B cell (primary cell): ENCODE measurements around the gene BIN2. TPM values are rescaled to one million over a fixed set of nuclear protein-coding genes. Genes with fewer than 3 reads are reported as not detected.

Experiments
- ATAC-seq: fragments of 200-7000 bp; cut with Tn5 transposase; one replicate; pipeline ENCODE4 v1.10.0; 2021; ENCODE audit warnings: low read depth, mild to moderate bottlenecking, moderate number of reproducible peaks, moderate library complexity
- CTCF ChIA-PET: fragments of 350-600 bp; sonication (Branson Sonifier 250); formaldehyde crosslinking; loops from one replicate; lab custom pipeline; 2021; ENCODE audit warnings: antibody characterized with exemption, inconsistent platforms; lab: Charles Lee
- POLR2A ChIA-PET: fragments of 350-600 bp; sonication (Branson Sonifier 250); formaldehyde crosslinking; loops from one replicate; lab custom pipeline; 2021; ENCODE audit warnings: antibody characterized with exemption; lab: Charles Lee
- DNase-seq: peaks from one replicate; pipeline ENCODE4 v3.0.0; 2013
- H2AFZ ChIP-seq: 2 replicates; pipeline ENCODE4 v1.6.1; 2012; ENCODE audit warnings: mild to moderate bottlenecking, low read depth, low read length; ENCODE audit not compliant: insufficient read depth, poor library complexity, severe bottlenecking
- H3K27ac ChIP-seq, 2 donors: 1 replicate in 1 of 2; 2 replicates in 1 of 2; pipeline ENCODE4 v1.5.1; 2012 to 2013; ENCODE audit warnings: low read length in 2 of 2, mild to moderate bottlenecking in 2 of 2, moderate library complexity in 1 of 2
- H3K27me3 ChIP-seq, 4 experiments: fragments of 200-600 bp in 1 of 4; sonication (generic) in 1 of 4; replicated peaks in 1 of 4; 1 replicate in 2 of 4; 2 replicates in 2 of 4; pipeline versions ENCODE4 v1.6.1 to v1.7.0; 2013 to 2016; ENCODE audit warnings: low read length in 3 of 4, mild to moderate bottlenecking in 2 of 4, mixed read lengths in 1 of 4, moderate library complexity in 1 of 4; ENCODE audit not compliant: insufficient read depth in 4 of 4, control insufficient read depth in 3 of 4; ENCODE audit errors: control extremely low read depth in 1 of 4
- H3K36me3 ChIP-seq, 2 experiments: replicated peaks in 1 of 2; 1 replicate in 1 of 2; 2 replicates in 1 of 2; pipeline versions ENCODE4 v1.6.1 to v1.7.1; 2013; ENCODE audit warnings: low read length in 1 of 2; ENCODE audit not compliant: insufficient read depth in 2 of 2, control insufficient read depth in 1 of 2; ENCODE audit errors: control extremely low read depth in 1 of 2, extremely low read depth in 1 of 2
- H3K4me1 ChIP-seq, 2 donors: fragments of 200-600 bp in 1 of 2; sonication (generic) in 1 of 2; 1 replicate in 1 of 2; 2 replicates in 1 of 2; pipeline versions ENCODE4 v1.5.1 to v1.6.1; 2013 to 2017; ENCODE audit warnings: low read length in 2 of 2; ENCODE audit not compliant: control insufficient read depth in 2 of 2, insufficient read depth in 2 of 2
- H3K4me2 ChIP-seq: replicated peaks from 2 replicates; pipeline ENCODE3; 2012; ENCODE audit warnings: mild to moderate bottlenecking, low read depth, low read length; ENCODE audit not compliant: poor library complexity, severe bottlenecking
- H3K4me3 ChIP-seq, 5 experiments: fragments of 200-600 bp in 1 of 5; sonication (generic) in 1 of 5; 1 replicate in 3 of 5; 2 replicates in 2 of 5; pipeline versions ENCODE4 v1.5.1 to v1.7.0; 2011 to 2016; ENCODE audit warnings: low read length in 4 of 5, mild to moderate bottlenecking in 4 of 5, low read depth in 2 of 5, control low read depth in 1 of 5, moderate library complexity in 1 of 5; ENCODE audit not compliant: insufficient read depth in 1 of 5; ENCODE audit errors: control extremely low read depth in 1 of 5, extremely low read depth in 1 of 5
- H3K79me2 ChIP-seq: fragments of 200-600 bp; sonication (generic); one replicate; pipeline ENCODE4 v1.6.0; 2016; ENCODE audit warnings: low read length; ENCODE audit not compliant: control insufficient read depth, insufficient read depth
- H3K9ac ChIP-seq: fragments of 200-600 bp; sonication (generic); 2 replicates; pipeline ENCODE4 v1.6.1; 2017; ENCODE audit warnings: mild to moderate bottlenecking, low read length, moderate library complexity
- H3K9me3 ChIP-seq, 3 donors: one replicate each; pipeline versions ENCODE4 v1.6.1 to v1.7.1; 2013; ENCODE audit warnings: low read length in 2 of 3; ENCODE audit not compliant: control insufficient read depth in 2 of 3, insufficient read depth in 1 of 3; ENCODE audit errors: control extremely low read depth in 1 of 3
- H4K20me1 ChIP-seq: 2 replicates; pipeline ENCODE4 v1.6.0; 2012; ENCODE audit warnings: mild to moderate bottlenecking, low read length; ENCODE audit not compliant: insufficient read depth, control insufficient read depth, poor library complexity, severe bottlenecking
- H3K27ac Mint-ChIP-seq: one replicate; pipeline ENCODE4 v1.8.0; 2021; ENCODE audit warnings: mixed read lengths
- H3K27me3 Mint-ChIP-seq: one replicate; pipeline ENCODE4 v1.8.0; 2021; ENCODE audit warnings: mixed read lengths
- H3K4me1 Mint-ChIP-seq: one replicate; pipeline ENCODE4 v1.8.0; 2021; ENCODE audit warnings: mixed read lengths
- H3K4me3 Mint-ChIP-seq: one replicate; pipeline ENCODE4 v1.8.0; 2021; ENCODE audit warnings: mixed read lengths
- H3K9me3 Mint-ChIP-seq: one replicate; pipeline ENCODE4 v1.8.0; 2022; ENCODE audit warnings: mixed read lengths; ENCODE audit not compliant: insufficient read depth
- EZH2 ChIP-seq: IDR thresholded peaks from 2 replicates; pipeline ENCODE4 v1.6.1; 2012; ENCODE audit warnings: borderline replicate concordance, low read depth, mild to moderate bottlenecking, moderate library complexity, low read length; ENCODE audit not compliant: insufficient read depth, poor library complexity, severe bottlenecking
- intact Hi-C: fragments of 100-400 bp; cut with micrococcal nuclease; formaldehyde crosslinking; loops from one replicate; pipeline ENCODE4 v1.10.0; 2022
- polyA plus RNA-seq: library from polyadenylated mRNA; depleted of rRNA; stranded (reverse); fragments of >200 nt; gene quantifications from 2 replicates; pipeline ENCODE4 v1.2.3, GENCODE V29; 2012
- total RNA-seq, 2 donors: library from RNA; stranded (reverse); fragments of 120-200 nt in 1 of 2; gene quantifications; 1 replicate in 1 of 2; 2 replicates in 1 of 2; pipeline versions ENCODE4 v1.2.3 to v1.2.4, GENCODE V29; 2013 to 2022
- TF ChIP-seq, protein P1 (sequence below): fragments of 200-600 bp; IDR thresholded peaks from one replicate; pipeline ENCODE4 v1.8.0; 2022; ENCODE audit warnings: antibody characterized with exemption, mild to moderate bottlenecking

Gene BIN2
- total and polyA plus RNA-seq, 2 donors (not counting 1 experiment from before 2014, with no cell fraction given): 41.5 to 100 TPM

DNA sequence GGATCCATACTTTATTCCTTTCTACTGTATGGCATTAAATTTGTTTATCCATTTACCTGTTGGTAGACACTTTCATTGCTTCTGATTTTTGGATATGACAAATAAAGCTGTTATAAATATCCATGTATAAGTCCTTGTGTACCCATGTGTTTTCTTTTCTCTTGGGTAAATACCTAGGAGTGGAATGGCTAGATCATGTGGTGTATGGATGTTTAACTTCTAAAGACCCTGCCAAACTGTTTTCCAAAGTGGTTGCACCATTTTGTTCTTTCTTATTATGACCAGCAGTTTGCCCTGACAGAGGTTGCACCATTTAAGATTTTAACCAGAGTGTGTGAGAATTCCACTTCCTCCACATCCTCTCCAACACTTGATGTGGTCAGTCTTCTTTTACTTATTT is 91.3 kb downstream of the BIN2 start:
- H3K4me1 Mint-ChIP-seq: no peaks in the 10 kb centered on the region
- no peaks in the 10 kb centered on the region for H4K20me1 ChIP-seq
- POLR2A ChIA-PET: no interaction called here
- CTCF ChIA-PET: no interaction called here
- H3K4me3 Mint-ChIP-seq: no peak overlapping the region
- DNase-seq (no peak), ATAC-seq (no peak)
- no peak overlapping the region for H3K4me2 ChIP-seq
- H3K27me3 Mint-ChIP-seq: no peaks in the 10 kb centered on the region
- no peak overlapping the region for H3K9ac ChIP-seq
- H3K4me1 ChIP-seq: peaks cover 0 to under 1% of the 10 kb centered on the region in 2 donors
- H3K4me3 ChIP-seq: no peak overlapping the region
- H3K27me3 ChIP-seq: no peaks in the 10 kb centered on the region
- no peaks in the 10 kb centered on the region for H3K79me2 ChIP-seq
- H3K27ac ChIP-seq: no peak overlapping the region
- no peak for TF ChIP-seq EZH2
- TF ChIP-seq, protein P1, sequence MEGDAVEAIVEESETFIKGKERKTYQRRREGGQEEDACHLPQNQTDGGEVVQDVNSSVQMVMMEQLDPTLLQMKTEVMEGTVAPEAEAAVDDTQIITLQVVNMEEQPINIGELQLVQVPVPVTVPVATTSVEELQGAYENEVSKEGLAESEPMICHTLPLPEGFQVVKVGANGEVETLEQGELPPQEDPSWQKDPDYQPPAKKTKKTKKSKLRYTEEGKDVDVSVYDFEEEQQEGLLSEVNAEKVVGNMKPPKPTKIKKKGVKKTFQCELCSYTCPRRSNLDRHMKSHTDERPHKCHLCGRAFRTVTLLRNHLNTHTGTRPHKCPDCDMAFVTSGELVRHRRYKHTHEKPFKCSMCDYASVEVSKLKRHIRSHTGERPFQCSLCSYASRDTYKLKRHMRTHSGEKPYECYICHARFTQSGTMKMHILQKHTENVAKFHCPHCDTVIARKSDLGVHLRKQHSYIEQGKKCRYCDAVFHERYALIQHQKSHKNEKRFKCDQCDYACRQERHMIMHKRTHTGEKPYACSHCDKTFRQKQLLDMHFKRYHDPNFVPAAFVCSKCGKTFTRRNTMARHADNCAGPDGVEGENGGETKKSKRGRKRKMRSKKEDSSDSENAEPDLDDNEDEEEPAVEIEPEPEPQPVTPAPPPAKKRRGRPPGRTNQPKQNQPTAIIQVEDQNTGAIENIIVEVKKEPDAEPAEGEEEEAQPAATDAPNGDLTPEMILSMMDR: no peak
- no peaks in the 10 kb centered on the region for H3K36me3 ChIP-seq
- H3K9me3 Mint-ChIP-seq: no peaks in the 10 kb centered on the region
- H2AFZ ChIP-seq: no peak overlapping the region
- H3K9me3 ChIP-seq: peaks cover 0 to 6% (median 0%) of the 10 kb centered on the region in 3 donors
- no peak overlapping the region for H3K27ac Mint-ChIP-seq
- intact Hi-C loops: no loop called here

Other genes with a start within 250 kb of the BIN2 start
- gene CSRNP2, start 240.6 kb downstream of the BIN2 start, total RNA-seq: 49.8 and 52.3 TPM in 2 replicates
- gene CSRNP2, start 240.6 kb downstream of the BIN2 start, polyA plus RNA-seq: 10.0 and 10.3 TPM in 2 replicates
- 37.0 and 38.8 TPM in 2 replicates for gene TFCP2, start 151.0 kb downstream of the BIN2 start, total RNA-seq
- 12.1 and 15.3 TPM in 2 replicates for gene TFCP2, start 151.0 kb downstream of the BIN2 start, polyA plus RNA-seq
- 57.5 and 62.6 TPM in 2 replicates for gene POU6F1, start 106.1 kb downstream of the BIN2 start, total RNA-seq
- gene POU6F1, start 106.1 kb downstream of the BIN2 start, polyA plus RNA-seq: 16.4 and 27.7 TPM in 2 replicates
- gene DAZAP2, start 85.3 kb downstream of the BIN2 start, total RNA-seq: 219 and 233 TPM in 2 replicates
- gene DAZAP2, start 85.3 kb downstream of the BIN2 start, polyA plus RNA-seq: 620 and 775 TPM in 2 replicates
- 8.0 and 10.4 TPM in 2 replicates for gene SMAGP, start 53.8 kb downstream of the BIN2 start, total RNA-seq
- 15.0 and 21.6 TPM in 2 replicates for gene SMAGP, start 53.8 kb downstream of the BIN2 start, polyA plus RNA-seq
- not detected in 2 replicates for gene CELA1, start 22.5 kb upstream of the BIN2 start, total RNA-seq
- gene CELA1, start 22.5 kb upstream of the BIN2 start, polyA plus RNA-seq: not detected in 2 replicates
- gene GALNT6, start 67.2 kb upstream of the BIN2 start, total RNA-seq: 8.5 and 9.0 TPM in 2 replicates
- gene GALNT6, start 67.2 kb upstream of the BIN2 start, polyA plus RNA-seq: 10.3 and 11.5 TPM in 2 replicates
- gene SLC4A8, start 100.7 kb upstream of the BIN2 start, total RNA-seq: 3.0 and 3.2 TPM in 2 replicates
- gene SLC4A8, start 100.7 kb upstream of the BIN2 start, polyA plus RNA-seq: 3.1 and 4.2 TPM in 2 replicates